Mesenteric fat pad (tissue), 1 donor: ENCODE data around the gene FUT2. TPM values are rescaled to one million over a fixed set of nuclear protein-coding genes. Genes with fewer than 3 reads are reported as not detected.
"Not testable (repeated sequence)": the region's sequence is repeated elsewhere in the genome, so short reads cannot be mapped to it uniquely, and the experiment has no call there.

Experiments used
- DNase-seq: peaks from one replicate; pipeline ENCODE4 v3.0.0-alpha.2; 2020; ENCODE audit warnings: low spot score
- total RNA-seq: library from RNA; stranded (reverse); fragmentation: NEBNext Ultra II Directional; extraction: Animal tissue kit (Norgen Biotek cat#: 25700); gene quantifications from one replicate; pipeline ENCODE4 v1.2.1, GENCODE V29; 2021
- donor health status: DM: yes; HTN: yes; CAD: no.

The FUT2 gene
- total RNA-seq, 1 donor from 2014 or later: 0.19 TPM

GRCh38 chr19:48698046-48698445, 2.3 kb downstream of the FUT2 start:
- no peak for DNase-seq

GRCh38 chr19:48702701-48703100, 6.9 kb downstream of the FUT2 start:
- no peak for DNase-seq

GRCh38 chr19:48703316-48703715, 7.5 kb downstream of the FUT2 start:
- DNase-seq: no peak

- no peak for DNase-seq
Measured at GRCh38 chr19:48705431-48705830, 9.7 kb downstream of the FUT2 start.

GRCh38 chr19:48708471-48708870, 12.7 kb downstream of the FUT2 start:
- no peak for DNase-seq

- DNase-seq: no peak
Measured at GRCh38 chr19:48711106-48711662, 15.4 kb downstream of the FUT2 start.

- no peak for DNase-seq
Measured at GRCh38 chr19:48713041-48713863, 17.5 kb downstream of the FUT2 start.

- DNase-seq: peak; percentile 99
Measured at GRCh38 chr19:48713864-48714755, 18.3 kb downstream of the FUT2 start.

- DNase-seq: no peak
Measured at GRCh38 chr19:48714759-48715675, 19.2 kb downstream of the FUT2 start.

GRCh38 chr19:48715681-48716171, 20.0 kb downstream of the FUT2 start:
- DNase-seq: no peak

- no peak for DNase-seq
Measured at GRCh38 chr19:48716562-48717291, 21.0 kb downstream of the FUT2 start.

GRCh38 chr19:48718106-48718505, 22.3 kb downstream of the FUT2 start:
- not testable (repeated sequence) for DNase-seq

GRCh38 chr19:48718711-48719231, 23.0 kb downstream of the FUT2 start:
- no peak for DNase-seq

GRCh38 chr19:48719263-48720171, 23.7 kb downstream of the FUT2 start, which contains the start of gene MAMSTR:
TSS of gene MAMSTR (minus strand) at chr19:48719725. CDS start at chr19:48719031, 694 bp downstream.
- no peak for DNase-seq

- DNase-seq: no peak
Measured at GRCh38 chr19:48720251-48720612, 24.5 kb downstream of the FUT2 start.

GRCh38 chr19:48720613-48721296, 25.0 kb downstream of the FUT2 start:
- DNase-seq: peak; percentile 94

- no peak for DNase-seq
Measured at GRCh38 chr19:48722196-48722708, 26.5 kb downstream of the FUT2 start.
